Natural killer cell (primary cell): ENCODE measurements around the gene NOD1. TPM values are rescaled to one million over a fixed set of nuclear protein-coding genes. Genes with fewer than 3 reads are reported as not detected.

Experiments used
- ATAC-seq, 3 donors: fragments of 150-1000 bp in 2 of 3; fragments of 200-7000 bp in 1 of 3; cut with Tn5 transposase; 1 replicate in 1 of 3; 2 replicates in 2 of 3; pipeline ENCODE4 v1.10.0; 2021; ENCODE audit warnings: mild to moderate bottlenecking in 2 of 3, moderate library complexity in 2 of 3
- DNase-seq, 2 donors: peaks; one replicate each; pipeline versions ENCODE4 v3.0.0 to v3.0.0-alpha.2; 2013 to 2021; ENCODE audit warnings: mixed read lengths in 1 of 2
- H3K27ac ChIP-seq: one replicate; pipeline ENCODE4 v1.5.1; 2013; ENCODE audit warnings: mild to moderate bottlenecking, low read length
- H3K27me3 ChIP-seq: one replicate; pipeline ENCODE4 v1.6.1; 2013; ENCODE audit warnings: low read length; ENCODE audit not compliant: control insufficient read depth, insufficient read depth
- H3K36me3 ChIP-seq: one replicate; pipeline ENCODE4 v1.6.1; 2013; ENCODE audit warnings: low read length; ENCODE audit not compliant: control insufficient read depth, insufficient read depth
- H3K4me1 ChIP-seq: one replicate; pipeline ENCODE4 v1.6.1; 2013; ENCODE audit warnings: low read length; ENCODE audit not compliant: control insufficient read depth, insufficient read depth
- H3K4me3 ChIP-seq: one replicate; pipeline ENCODE4 v1.5.1; 2013; ENCODE audit warnings: low read length
- H3K9me3 ChIP-seq: one replicate; pipeline ENCODE4 v1.6.1; 2013; ENCODE audit warnings: low read length; ENCODE audit not compliant: control insufficient read depth, insufficient read depth
- H3K27ac Mint-ChIP-seq, 2 donors: one replicate each; pipeline ENCODE4 v1.8.0; 2022; ENCODE audit warnings: mild to moderate bottlenecking in 2 of 2, mixed read lengths in 2 of 2, moderate library complexity in 1 of 2
- H3K27me3 Mint-ChIP-seq, 2 donors: one replicate each; pipeline ENCODE4 v1.8.0; 2022; ENCODE audit warnings: low read depth in 2 of 2, mixed read lengths in 2 of 2
- H3K36me3 Mint-ChIP-seq: one replicate; pipeline ENCODE4 v1.8.0; 2022; ENCODE audit warnings: mixed read lengths
- H3K4me1 Mint-ChIP-seq, 2 donors: one replicate each; pipeline ENCODE4 v1.8.0; 2022; ENCODE audit warnings: mixed read lengths in 2 of 2
- H3K4me3 Mint-ChIP-seq: one replicate; pipeline ENCODE4 v1.8.0; 2022; ENCODE audit warnings: mild to moderate bottlenecking, moderate library complexity, mixed read lengths
- H3K9me3 Mint-ChIP-seq, 2 donors: one replicate each; pipeline ENCODE4 v1.8.0; 2022; ENCODE audit warnings: mixed read lengths in 2 of 2
- WGBS: methylation state at CpG from one replicate; pipeline ENCODE4 v1.1.7; 2013; ENCODE audit warnings: missing lambda C conversion rate; ENCODE audit not compliant: insufficient coverage; 5-methylcytosine and 5-hydroxymethylcytosine counted together
- intact Hi-C: fragments of 100-400 bp; cut with micrococcal nuclease; formaldehyde crosslinking; loops from one replicate; pipeline ENCODE4 v1.14.2; 2022
- total RNA-seq, 4 donors: library from RNA; stranded (reverse); fragments of 120-200 nt in 1 of 4; gene quantifications; one replicate each; pipeline versions ENCODE4 v1.2.3 to v1.2.4, GENCODE V29; 2013 to 2022
- TF ChIP-seq, protein P1 (sequence below): fragments of 200-600 bp; IDR thresholded peaks from one replicate; pipeline ENCODE4 v1.8.0; 2022; ENCODE audit warnings: antibody characterized with exemption

NOD1 gene
- total RNA-seq, 3 donors from 2014 or later (not counting 1 experiment from before 2014, with no cell fraction given), result 28.2 to 32.4 (median 31.2) TPM

DNA sequence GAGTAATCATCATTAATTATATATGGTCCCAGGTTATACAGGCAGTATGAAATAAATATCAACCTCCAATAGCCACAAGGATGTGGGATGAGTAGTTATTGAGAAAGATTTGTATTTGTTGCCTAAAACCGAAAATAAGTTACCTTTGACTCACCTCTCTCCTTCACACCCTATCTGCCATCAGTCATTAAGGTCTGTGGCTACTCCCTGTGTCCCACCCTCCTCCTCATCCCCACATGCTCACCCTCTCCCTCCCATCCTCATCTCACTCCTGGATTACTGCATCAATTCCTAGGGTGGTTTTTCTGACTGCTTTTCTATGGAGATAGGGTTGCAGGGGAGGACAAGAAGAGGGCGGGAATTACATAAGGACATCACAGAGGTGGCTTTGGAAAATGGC, 35.2 kb upstream of the NOD1 start:
- Mint-ChIP-seq H3K4me1 (no peaks in the 10 kb centered on the region), H3K9me3 (no peaks in the 10 kb centered on the region), H3K27me3 (no peaks in the 10 kb centered on the region), H3K27ac (no peak overlapping the region), H3K36me3 (no peaks in the 10 kb centered on the region), H3K4me3 (no peak overlapping the region)
- TF ChIP-seq, protein P1, sequence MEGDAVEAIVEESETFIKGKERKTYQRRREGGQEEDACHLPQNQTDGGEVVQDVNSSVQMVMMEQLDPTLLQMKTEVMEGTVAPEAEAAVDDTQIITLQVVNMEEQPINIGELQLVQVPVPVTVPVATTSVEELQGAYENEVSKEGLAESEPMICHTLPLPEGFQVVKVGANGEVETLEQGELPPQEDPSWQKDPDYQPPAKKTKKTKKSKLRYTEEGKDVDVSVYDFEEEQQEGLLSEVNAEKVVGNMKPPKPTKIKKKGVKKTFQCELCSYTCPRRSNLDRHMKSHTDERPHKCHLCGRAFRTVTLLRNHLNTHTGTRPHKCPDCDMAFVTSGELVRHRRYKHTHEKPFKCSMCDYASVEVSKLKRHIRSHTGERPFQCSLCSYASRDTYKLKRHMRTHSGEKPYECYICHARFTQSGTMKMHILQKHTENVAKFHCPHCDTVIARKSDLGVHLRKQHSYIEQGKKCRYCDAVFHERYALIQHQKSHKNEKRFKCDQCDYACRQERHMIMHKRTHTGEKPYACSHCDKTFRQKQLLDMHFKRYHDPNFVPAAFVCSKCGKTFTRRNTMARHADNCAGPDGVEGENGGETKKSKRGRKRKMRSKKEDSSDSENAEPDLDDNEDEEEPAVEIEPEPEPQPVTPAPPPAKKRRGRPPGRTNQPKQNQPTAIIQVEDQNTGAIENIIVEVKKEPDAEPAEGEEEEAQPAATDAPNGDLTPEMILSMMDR, result no peak
- 84% methylated on average over 2 of the region's 2 CpGs for WGBS
- no peak overlapping the region for H3K27ac ChIP-seq
- ATAC-seq (no peak), DNase-seq (no peak)
- no peaks in the 10 kb centered on the region for H3K36me3 ChIP-seq
- intact Hi-C loops, result no loop called here
- H3K4me3 ChIP-seq, result no peak overlapping the region
- no peaks in the 10 kb centered on the region for H3K27me3 ChIP-seq
- H3K4me1 ChIP-seq, result no peaks in the 10 kb centered on the region
- no peaks in the 10 kb centered on the region for H3K9me3 ChIP-seq

DNA sequence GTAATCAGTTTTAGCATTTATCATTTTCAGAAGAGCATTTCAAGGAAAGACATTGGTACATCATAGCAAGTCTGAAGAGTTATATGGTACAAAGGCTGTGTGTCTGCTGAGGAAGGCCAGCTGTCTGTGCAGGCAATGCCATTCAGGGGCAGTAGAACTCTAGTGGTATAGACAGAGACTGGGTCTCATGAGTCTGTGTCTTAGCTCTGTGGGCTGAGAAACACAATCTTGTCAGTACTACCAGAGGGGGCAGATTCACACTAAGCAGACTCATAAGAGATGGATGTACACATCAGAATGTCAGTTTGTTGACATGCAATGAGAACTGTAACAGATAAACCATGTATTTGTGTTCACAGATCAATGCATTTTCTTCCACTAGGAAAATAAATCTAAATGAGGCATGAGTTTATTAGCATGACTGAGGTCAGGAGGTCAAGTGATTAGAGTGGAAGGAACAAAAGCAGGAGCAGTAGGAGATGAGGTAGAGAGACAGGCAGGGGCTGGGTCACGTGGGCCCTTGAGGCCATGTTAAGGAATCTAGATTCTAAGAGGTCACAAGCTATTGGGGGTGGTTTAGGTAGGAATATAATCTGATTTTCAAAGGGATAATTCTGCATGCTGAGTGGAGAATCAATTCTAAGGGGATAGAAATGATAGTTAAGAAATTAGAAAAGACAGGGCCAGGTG, 33.5 kb upstream of the NOD1 start:
- DNase-seq (no peak), ATAC-seq (no peak)
- Histone ChIP-seq H3K4me3 (no peak overlapping the region), H3K36me3 (no peaks in the 10 kb centered on the region), H3K27ac (no peak overlapping the region), H3K27me3 (no peaks in the 10 kb centered on the region), H3K4me1 (no peaks in the 10 kb centered on the region), H3K9me3 (no peaks in the 10 kb centered on the region)
- intact Hi-C loops, result no loop called here
- H3K27me3 Mint-ChIP-seq, result no peaks in the 10 kb centered on the region
- no peaks in the 10 kb centered on the region for H3K4me1 Mint-ChIP-seq
- no peak overlapping the region for H3K4me3 Mint-ChIP-seq
- H3K9me3 Mint-ChIP-seq, result no peaks in the 10 kb centered on the region
- H3K36me3 Mint-ChIP-seq, result no peaks in the 10 kb centered on the region
- TF ChIP-seq, protein P1, result no peak
- no peak overlapping the region for H3K27ac Mint-ChIP-seq
- 100% methylated on average over 1 of the region's 1 CpG for WGBS

GRCh38 chr7:30511494-30511893, 32.9 kb upstream of the NOD1 start:
- no peak overlapping the region for H3K27ac Mint-ChIP-seq
- TF ChIP-seq, protein P1, result no peak
- no peaks in the 10 kb centered on the region for H3K9me3 Mint-ChIP-seq
- no peaks in the 10 kb centered on the region for H3K36me3 Mint-ChIP-seq
- Histone ChIP-seq H3K36me3 (no peaks in the 10 kb centered on the region), H3K9me3 (no peaks in the 10 kb centered on the region), H3K4me1 (no peaks in the 10 kb centered on the region), H3K27me3 (no peaks in the 10 kb centered on the region), H3K27ac (no peak overlapping the region), H3K4me3 (no peak overlapping the region)
- DNase-seq (no peak), ATAC-seq (no peak)
- intact Hi-C loops, result no loop called here
- H3K27me3 Mint-ChIP-seq, result no peaks in the 10 kb centered on the region
- H3K4me1 Mint-ChIP-seq, result no peaks in the 10 kb centered on the region
- H3K4me3 Mint-ChIP-seq, result no peak overlapping the region
- WGBS, result 100% methylated on average over 2 of the region's 2 CpGs
